ENCODE measurements around the gene DNAI7. TPM values are rescaled to one million over a fixed set of nuclear protein-coding genes. Genes with fewer than 3 reads are reported as not detected.

DNAI7 gene
- total and polyA plus RNA-seq, 2 of the 8 experiments (the other 6 are each of a cell fraction or from before 2014, with no cell fraction given), result 0.12 to 0.28 TPM

GRCh38 chr12:25058658-25059058 is 136.3 kb downstream of the DNAI7 start:
- Histone ChIP-seq H3K23me2 (ENCODE audit: low read depth, low read length) (no peaks in the 10 kb centered on the region), H3K14ac (ENCODE audit: insufficient read length) (no peak overlapping the region), H3K9me3 (ENCODE audit: insufficient read depth in 2 of 2, low read depth in 1 of 2, low read length in 1 of 2) (no peaks in the 10 kb centered on the region), H2BK15ac (ENCODE audit: low read length) (no peak overlapping the region), H3K4me3 (ENCODE audit: extremely low read depth in 1 of 4, insufficient read depth in 2 of 4, low read depth in 3 of 4, low read length in 4 of 4) (no peak overlapping the region), H3K9ac (replicated peaks in 1 of 4; ENCODE audit: extremely low read depth in 1 of 4, low read depth in 3 of 4, low read length in 3 of 4) (no peak overlapping the region), H4K91ac (replicated peaks; ENCODE audit: insufficient read length, low read length) (no peak overlapping the region), H4K8ac (ENCODE audit: extremely low read depth, insufficient read depth, low read length) (no peak overlapping the region), H3K4me1 (replicated peaks in 1 of 4; ENCODE audit: control insufficient read depth in 3 of 4, insufficient read depth in 4 of 4, low read length in 3 of 4) (peaks cover 0 to 2% (median 0%) of the 10 kb centered on the region in 4 experiments; a peak in 1 of 7 replicates), H3K79me1 (ENCODE audit: low read depth, low read length) (no peaks in the 10 kb centered on the region), H2AK5ac (ENCODE audit: low read depth, low read length) (no peak overlapping the region), H4K20me1 (replicated peaks in 1 of 2; ENCODE audit: control insufficient read depth in 1 of 2, insufficient read depth in 2 of 2, low read length in 2 of 2) (no peaks in the 10 kb centered on the region), H3K4ac (replicated peaks; ENCODE audit: insufficient read length, low read depth, low read length) (no peak overlapping the region), H3K36me3 (ENCODE audit: control insufficient read depth in 2 of 4, insufficient read depth in 4 of 4, low read length in 3 of 4) (no peaks in the 10 kb centered on the region), H3K27ac (ENCODE audit: low read depth, low read length) (no peak overlapping the region), H3K79me2 (ENCODE audit: control insufficient read depth in 1 of 2, insufficient read depth in 2 of 2, low read length in 2 of 2) (no peaks in the 10 kb centered on the region), H2BK20ac (ENCODE audit: low read length) (no peak overlapping the region), H2BK120ac (replicated peaks; ENCODE audit: low read depth, low read length) (no peak overlapping the region), H2AFZ (ENCODE audit: low read length) (no peak overlapping the region), H2BK12ac (ENCODE audit: low read depth, low read length) (no peak overlapping the region), H3K23ac (ENCODE audit: insufficient read length) (no peak overlapping the region), H3K56ac (replicated peaks; ENCODE audit: insufficient read length, low read depth, low read length) (no peak overlapping the region), H3K4me2 (ENCODE audit: insufficient read depth in 1 of 2, low read depth in 2 of 2, low read length in 2 of 2) (no peak overlapping the region), H2BK5ac (ENCODE audit: low read depth, low read length) (no peak overlapping the region), H3K18ac (ENCODE audit: extremely low read depth, low read length) (no peak overlapping the region), H3K27me3 (replicated peaks in 1 of 4; ENCODE audit: control insufficient read depth in 3 of 4, extremely low read depth in 1 of 4, insufficient read depth in 3 of 4, low read length in 3 of 4) (no peaks in the 10 kb centered on the region), H4K5ac (ENCODE audit: insufficient read length, low read depth, low read length) (no peak overlapping the region)
- FAIRE-seq (no peak), DNase-seq (ENCODE audit: low read depth in 1 of 2, low spot score in 2 of 2) (no peak)
- POLR2A ChIA-PET (ENCODE audit: partially characterized antibody), result no interaction called here
- CTCF ChIA-PET (ENCODE audit: partially characterized antibody), result interaction anchor here (1.7 kb wide), 1 partner anchor 67 kb away, joined by 4 read pairs; no protein-coding TSS in a partner anchor
- TF ChIP-seq ZNF274 (IDR thresholded peaks at IDR 0.05; ENCODE audit: borderline replicate concordance, extremely low read depth, low read length), result no peak
- TF ChIP-seq POLR2AphosphoS5 (IDR thresholded peaks at IDR 0.05; ENCODE audit: low read depth, low read length), result no peak
- no peak for TF ChIP-seq NRF1 (IDR thresholded peaks at IDR 0.05; ENCODE audit: low read depth, low read length)
- TF ChIP-seq EZH2 (IDR thresholded peaks at IDR 0.05; ENCODE audit: low read depth, low read length, severe bottlenecking), result no peak
- TF ChIP-seq E2F6 (IDR thresholded peaks at IDR 0.05), result no peak
- no peak for TF ChIP-seq RXRA (IDR thresholded peaks at IDR 0.05; ENCODE audit: insufficient read depth, low read depth, low read length)
- no peak for TF ChIP-seq RAD21 (IDR thresholded peaks at IDR 0.05 in 1 of 2, conservative IDR thresholded peaks at IDR 0.05 in 1 of 2; ENCODE audit: low read depth in 2 of 2, low read length in 2 of 2)
